Measurements from ENCODE around the gene KRT85. TPM values are rescaled to one million over a fixed set of nuclear protein-coding genes. Genes with fewer than 3 reads are reported as not detected.
A peak's percentile ranks its signal among the peaks of the same experiment; 100 is the strongest.

Gene KRT85
- total RNA-seq, 1 donor from 2014 or later = not detected

DNA sequence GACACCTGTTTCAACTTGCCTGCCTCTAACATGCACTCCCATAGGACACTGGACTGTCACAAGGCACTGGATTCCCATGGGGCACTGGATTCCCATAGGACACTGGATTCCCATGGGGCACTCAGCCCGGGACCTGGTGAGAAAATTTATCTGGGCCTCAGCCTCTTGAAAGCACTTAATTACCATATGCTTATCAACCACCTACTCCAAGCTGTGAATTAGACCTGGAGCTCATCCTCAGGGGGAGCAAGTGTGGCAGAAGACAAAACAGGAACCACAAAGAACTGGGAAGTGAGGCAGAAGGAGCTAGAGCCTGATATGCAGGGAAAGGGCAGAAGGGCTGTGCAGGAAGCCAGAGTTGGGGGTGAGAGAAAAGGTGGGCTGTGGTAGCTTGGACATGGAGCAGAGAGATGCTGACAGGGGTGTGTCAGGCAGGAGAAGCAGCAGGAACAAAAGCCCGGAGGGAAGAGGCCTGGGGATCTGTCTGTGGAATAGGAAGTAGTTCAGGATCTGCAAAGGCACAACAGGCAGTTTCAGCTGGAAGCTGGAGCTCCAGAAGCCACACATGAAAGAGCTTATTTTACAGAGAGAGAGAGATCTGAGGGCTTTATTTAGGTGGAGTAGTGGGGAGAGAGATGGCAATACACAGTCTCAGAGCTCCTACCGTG, 35.7 kb upstream of the KRT85 start:
- Histone ChIP-seq H2AFZ (replicated peaks) (peak overlapping the region; percentile 51), H3K9ac (no peak overlapping the region), H3K79me2 (ENCODE audit: low read depth) (no peaks in the 10 kb centered on the region), H3K4me3 (no peak overlapping the region), H3K36me3 (no peaks in the 10 kb centered on the region), H3K9me3 (ENCODE audit: low read depth) (no peaks in the 10 kb centered on the region), H3F3A (ENCODE audit: low read depth) (no peaks in the 10 kb centered on the region), H3K27ac (no peak overlapping the region), H3K4me2 (no peak overlapping the region), H4K20me1 (ENCODE audit: low read depth) (no peaks in the 10 kb centered on the region), H3K4me1 (peaks cover 4% of the 10 kb centered on the region), H3K27me3 (no peaks in the 10 kb centered on the region)
- DNase-seq (ENCODE audit: low spot score) = no peak
- H3K36me3 Mint-ChIP-seq = no peaks in the 10 kb centered on the region
- no peak overlapping the region for H3K4me3 Mint-ChIP-seq
- H3K9me3 Mint-ChIP-seq = no peaks in the 10 kb centered on the region
- peaks cover 5% of the 10 kb centered on the region for H3K4me1 Mint-ChIP-seq
- TF ChIP-seq CTCF (IDR thresholded peaks at IDR 0.05) = no peak
- no peak for TF ChIP-seq EZH2 (IDR thresholded peaks at IDR 0.05)
- TF ChIP-seq EZH2phosphoT487 (IDR thresholded peaks at IDR 0.05) = no peak
- H3K27me3 Mint-ChIP-seq (ENCODE audit: insufficient read depth, low read depth) = peaks cover 3% of the 10 kb centered on the region
- H3K27ac Mint-ChIP-seq = no peak overlapping the region

DNA sequence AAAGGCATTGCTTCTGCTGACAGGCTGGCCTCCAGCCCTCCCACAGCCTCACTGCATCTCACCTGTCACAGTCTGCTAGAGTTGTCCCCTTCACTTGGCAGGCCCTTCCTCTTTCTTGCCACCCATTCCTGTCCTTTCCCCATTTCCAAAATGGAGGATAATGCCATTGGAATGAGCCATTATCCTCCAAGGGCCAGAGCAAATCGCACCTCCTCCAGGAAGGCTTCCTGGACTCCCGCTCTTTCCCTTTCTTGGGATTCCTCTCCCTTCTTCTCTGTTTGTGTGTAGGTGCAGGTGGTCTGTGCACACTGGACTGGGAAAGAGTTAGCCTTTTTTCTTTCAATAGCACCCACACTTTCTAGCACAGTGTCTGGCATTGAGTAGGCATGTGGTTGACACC, 35.1 kb upstream of the KRT85 start:
- no peak overlapping the region for H3K4me3 Mint-ChIP-seq
- H3K27ac Mint-ChIP-seq = no peak overlapping the region
- Histone ChIP-seq H3K79me2 (ENCODE audit: low read depth) (no peaks in the 10 kb centered on the region), H3K4me1 (peaks cover 4% of the 10 kb centered on the region), H4K20me1 (ENCODE audit: low read depth) (no peaks in the 10 kb centered on the region), H3K4me3 (no peak overlapping the region), H2AFZ (replicated peaks) (no peak overlapping the region), H3K27me3 (no peaks in the 10 kb centered on the region), H3K36me3 (no peaks in the 10 kb centered on the region), H3K4me2 (no peak overlapping the region), H3F3A (ENCODE audit: low read depth) (no peaks in the 10 kb centered on the region), H3K9me3 (ENCODE audit: low read depth) (no peaks in the 10 kb centered on the region), H3K27ac (no peak overlapping the region), H3K9ac (no peak overlapping the region)
- H3K27me3 Mint-ChIP-seq (ENCODE audit: insufficient read depth, low read depth) = peaks cover 3% of the 10 kb centered on the region
- DNase-seq (ENCODE audit: low spot score) = no peak
- no peaks in the 10 kb centered on the region for H3K9me3 Mint-ChIP-seq
- TF ChIP-seq EZH2 (IDR thresholded peaks at IDR 0.05) = no peak
- no peak for TF ChIP-seq EZH2phosphoT487 (IDR thresholded peaks at IDR 0.05)
- TF ChIP-seq CTCF (IDR thresholded peaks at IDR 0.05) = no peak
- peaks cover 5% of the 10 kb centered on the region for H3K4me1 Mint-ChIP-seq
- H3K36me3 Mint-ChIP-seq = no peaks in the 10 kb centered on the region

- peaks cover 3% of the 10 kb centered on the region for H3K27me3 Mint-ChIP-seq (ENCODE audit: insufficient read depth, low read depth)
- no peak overlapping the region for H3K9ac ChIP-seq
- H3K27ac ChIP-seq = no peak overlapping the region
- no peak for TF ChIP-seq CTCF (IDR thresholded peaks at IDR 0.05)
- no peak for TF ChIP-seq EZH2phosphoT487 (IDR thresholded peaks at IDR 0.05)
- TF ChIP-seq EZH2 (IDR thresholded peaks at IDR 0.05) = no peak
- H4K20me1 ChIP-seq (ENCODE audit: low read depth) = no peaks in the 10 kb centered on the region
- H3K27me3 ChIP-seq = no peaks in the 10 kb centered on the region
- no peaks in the 10 kb centered on the region for H3K79me2 ChIP-seq (ENCODE audit: low read depth)
- H3K4me1 ChIP-seq = peaks cover 4% of the 10 kb centered on the region
- no peaks in the 10 kb centered on the region for H3K9me3 ChIP-seq (ENCODE audit: low read depth)
- H2AFZ ChIP-seq (replicated peaks) = no peak overlapping the region
- H3K4me2 ChIP-seq = no peak overlapping the region
- H3K36me3 ChIP-seq = no peaks in the 10 kb centered on the region
- H3K27ac Mint-ChIP-seq = no peak overlapping the region
- H3F3A ChIP-seq (ENCODE audit: low read depth) = no peaks in the 10 kb centered on the region
- H3K36me3 Mint-ChIP-seq = no peaks in the 10 kb centered on the region
- no peak overlapping the region for H3K4me3 ChIP-seq
- DNase-seq (ENCODE audit: low spot score) = no peak
- peaks cover 5% of the 10 kb centered on the region for H3K4me1 Mint-ChIP-seq
- no peak overlapping the region for H3K4me3 Mint-ChIP-seq
- H3K9me3 Mint-ChIP-seq = no peaks in the 10 kb centered on the region
Observed at GRCh38 chr12:52401926-52402325, 34.6 kb upstream of the KRT85 start.

Measured in neural progenitor cell (in vitro differentiated cells).